WTC11 (cell line): ENCODE results near the gene IZUMO1. TPM values are rescaled to one million over a fixed set of nuclear protein-coding genes. Genes with fewer than 3 reads are reported as not detected.

Experiments used
- ATAC-seq: fragments of 200-7000 bp; cut with Tn5 transposase; 2 replicates; pipeline ENCODE4 v1.10.0; 2021; ENCODE audit warnings: mild to moderate bottlenecking, moderate library complexity
- CTCF ChIA-PET: fragments of 300-600 bp; sonication (Branson Sonifier 250); formaldehyde crosslinking; loops from one replicate; lab custom pipeline; 2021; ENCODE audit warnings: antibody characterized with exemption; lab: Charles Lee
- POLR2A ChIA-PET: fragments of 350-600 bp; sonication (Branson Sonifier 250); formaldehyde crosslinking; loops from one replicate; lab custom pipeline; 2021; ENCODE audit warnings: antibody characterized with exemption; lab: Charles Lee
- DNase-seq: peaks from one replicate; pipeline ENCODE4 v3.0.0; 2021; ENCODE audit warnings: low spot score
- H3K27ac Mint-ChIP-seq: 2 replicates; pipeline ENCODE4 v1.8.0; 2021; ENCODE audit warnings: mixed read lengths
- H3K27me3 Mint-ChIP-seq: 2 replicates; pipeline ENCODE4 v1.8.0; 2021; ENCODE audit warnings: low read depth, mild to moderate bottlenecking, moderate library complexity, mixed read lengths
- H3K36me3 Mint-ChIP-seq: 2 replicates; pipeline ENCODE4 v1.8.0; 2021; ENCODE audit warnings: mixed read lengths
- H3K4me1 Mint-ChIP-seq: 2 replicates; pipeline ENCODE4 v1.8.0; 2022; ENCODE audit warnings: mixed read lengths
- H3K4me3 Mint-ChIP-seq: 2 replicates; pipeline ENCODE4 v1.8.0; 2021; ENCODE audit warnings: mild to moderate bottlenecking, moderate library complexity, mixed read lengths
- H3K9me3 Mint-ChIP-seq: 2 replicates; pipeline ENCODE4 v1.8.0; 2021; ENCODE audit warnings: mixed read lengths
- CREM ChIP-seq: sonication (generic); formaldehyde crosslinking; IDR thresholded peaks from 2 replicates; pipeline ENCODE4 v1.8.1; 2022; ENCODE audit warnings: mild to moderate bottlenecking, missing genetic modification reagents, moderate library complexity
- GTF2I ChIP-seq: fragments of 250-450 bp; sonication (Bioruptor Pico); conservative IDR thresholded peaks from 2 replicates; pipeline ENCODE4 v1.4.0; 2021; ENCODE audit warnings: mild to moderate bottlenecking
- HMGA2 ChIP-seq: fragments of 250-450 bp; sonication (Bioruptor Pico); IDR thresholded peaks from 2 replicates; pipeline ENCODE4 v1.4.0; 2021; ENCODE audit warnings: mild to moderate bottlenecking, moderate library complexity
- IRF2 ChIP-seq: sonication (generic); formaldehyde crosslinking; IDR thresholded peaks from 2 replicates; pipeline ENCODE4 v1.8.0; 2022; ENCODE audit warnings: low read depth, missing genetic modification reagents, borderline replicate concordance
- JUN ChIP-seq: sonication (generic); formaldehyde crosslinking; IDR thresholded peaks from 2 replicates; pipeline ENCODE4 v1.8.0; 2023; ENCODE audit warnings: mild to moderate bottlenecking, missing genetic modification reagents
- NFE2L1 ChIP-seq: sonication (generic); formaldehyde crosslinking; IDR thresholded peaks from 2 replicates; pipeline ENCODE4 v1.8.1; 2023; ENCODE audit warnings: missing genetic modification reagents
- NFYB ChIP-seq: sonication (generic); formaldehyde crosslinking; conservative IDR thresholded peaks from 2 replicates; pipeline ENCODE4 v1.8.0; 2022; ENCODE audit warnings: low read depth, missing genetic modification reagents
- NR1H2 ChIP-seq: sonication (generic); formaldehyde crosslinking; IDR thresholded peaks from 2 replicates; pipeline ENCODE4 v1.9.0; 2021; ENCODE audit warnings: mild to moderate bottlenecking, moderate library complexity, missing genetic modification reagents
- NR2C2 ChIP-seq: sonication (generic); formaldehyde crosslinking; IDR thresholded peaks from 2 replicates; pipeline ENCODE4 v1.8.0; 2022; ENCODE audit warnings: mild to moderate bottlenecking, missing genetic modification reagents
- NR3C1 ChIP-seq: sonication (generic); formaldehyde crosslinking; conservative IDR thresholded peaks from 2 replicates; pipeline ENCODE4 v1.8.1; 2023; ENCODE audit warnings: low read depth, mild to moderate bottlenecking, missing genetic modification reagents
- SMAD4 ChIP-seq: sonication (generic); formaldehyde crosslinking; IDR thresholded peaks from 2 replicates; pipeline ENCODE4 v1.8.0; 2022; ENCODE audit warnings: mild to moderate bottlenecking, missing genetic modification reagents
- TEAD1 ChIP-seq: sonication (generic); formaldehyde crosslinking; IDR thresholded peaks from 2 replicates; pipeline ENCODE4 v1.8.0; 2022; ENCODE audit warnings: mild to moderate bottlenecking, missing genetic modification reagents
- ZNF263 ChIP-seq: sonication (generic); formaldehyde crosslinking; IDR thresholded peaks from 2 replicates; pipeline ENCODE4 v1.8.1; 2022; ENCODE audit warnings: low read depth, mild to moderate bottlenecking, moderate library complexity, missing genetic modification reagents
- ZNF317 ChIP-seq: sonication (generic); formaldehyde crosslinking; IDR thresholded peaks from 2 replicates; pipeline ENCODE4 v1.8.1; 2023; ENCODE audit warnings: low read depth, mild to moderate bottlenecking, moderate library complexity, missing genetic modification reagents, borderline replicate concordance
- ZNF671 ChIP-seq: fragments of 250-450 bp; sonication (Bioruptor Pico); IDR thresholded peaks from 2 replicates; pipeline ENCODE4 v1.8.0; 2021; ENCODE audit warnings: mild to moderate bottlenecking
- total RNA-seq: library from RNA; stranded (reverse); gene quantifications from 3 replicates; pipeline ENCODE4 v1.2.3, GENCODE V29; 2021
- TF ChIP-seq, protein P1 (sequence below): sonication (generic); formaldehyde crosslinking; IDR thresholded peaks from 2 replicates; pipeline ENCODE4 v1.8.0; 2022; ENCODE audit warnings: mild to moderate bottlenecking, missing genetic modification reagents
- TF ChIP-seq, protein P2 (sequence below): sonication (generic); formaldehyde crosslinking; IDR thresholded peaks from 2 replicates; pipeline ENCODE4 v1.8.1; 2022; ENCODE audit warnings: missing genetic modification reagents, borderline replicate concordance
- TF ChIP-seq, protein P3 (sequence below): sonication (generic); formaldehyde crosslinking; IDR thresholded peaks from 2 replicates; pipeline ENCODE4 v1.8.0; 2022; ENCODE audit warnings: mild to moderate bottlenecking, missing genetic modification reagents
- TF ChIP-seq, protein P4 (sequence below): sonication (generic); formaldehyde crosslinking; IDR thresholded peaks from 2 replicates; pipeline ENCODE4 v1.8.0; 2022; ENCODE audit warnings: missing genetic modification reagents
- TF ChIP-seq, protein P5 (sequence below): sonication (generic); formaldehyde crosslinking; IDR thresholded peaks from 2 replicates; pipeline ENCODE4 v1.8.0; 2022; ENCODE audit warnings: mild to moderate bottlenecking, missing genetic modification reagents

Gene IZUMO1
- total RNA-seq, 1 experiment from 2014 or later, result 2.2 TPM

DNA sequence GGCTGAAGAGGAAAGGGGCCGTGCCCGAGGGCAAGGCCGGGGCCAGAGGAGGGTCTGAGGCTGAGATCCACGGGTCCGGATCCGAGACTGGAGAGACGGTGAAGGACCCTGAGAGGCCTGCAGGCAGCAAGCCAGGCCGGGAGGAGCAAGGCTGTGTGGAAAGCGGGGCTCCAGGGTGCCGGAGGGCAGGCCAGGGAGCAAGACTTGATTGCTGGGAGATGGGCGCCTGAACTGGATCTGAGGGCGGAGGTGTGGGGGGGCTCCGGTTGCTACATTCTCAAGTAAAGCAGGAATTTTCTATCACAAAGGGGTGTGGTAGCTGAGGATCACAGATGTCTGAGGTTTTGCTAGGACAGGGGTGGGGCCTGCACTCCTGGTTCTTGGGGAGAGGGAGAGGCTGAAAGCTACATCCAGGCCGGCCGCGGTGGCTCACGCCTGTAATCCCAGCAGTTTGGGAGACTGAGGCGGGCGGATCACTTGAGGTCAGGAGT is 31.0 kb downstream of the IZUMO1 start (continued):
- no peak for TF ChIP-seq NR3C1 (CRISPR knock-in tag)

DNA sequence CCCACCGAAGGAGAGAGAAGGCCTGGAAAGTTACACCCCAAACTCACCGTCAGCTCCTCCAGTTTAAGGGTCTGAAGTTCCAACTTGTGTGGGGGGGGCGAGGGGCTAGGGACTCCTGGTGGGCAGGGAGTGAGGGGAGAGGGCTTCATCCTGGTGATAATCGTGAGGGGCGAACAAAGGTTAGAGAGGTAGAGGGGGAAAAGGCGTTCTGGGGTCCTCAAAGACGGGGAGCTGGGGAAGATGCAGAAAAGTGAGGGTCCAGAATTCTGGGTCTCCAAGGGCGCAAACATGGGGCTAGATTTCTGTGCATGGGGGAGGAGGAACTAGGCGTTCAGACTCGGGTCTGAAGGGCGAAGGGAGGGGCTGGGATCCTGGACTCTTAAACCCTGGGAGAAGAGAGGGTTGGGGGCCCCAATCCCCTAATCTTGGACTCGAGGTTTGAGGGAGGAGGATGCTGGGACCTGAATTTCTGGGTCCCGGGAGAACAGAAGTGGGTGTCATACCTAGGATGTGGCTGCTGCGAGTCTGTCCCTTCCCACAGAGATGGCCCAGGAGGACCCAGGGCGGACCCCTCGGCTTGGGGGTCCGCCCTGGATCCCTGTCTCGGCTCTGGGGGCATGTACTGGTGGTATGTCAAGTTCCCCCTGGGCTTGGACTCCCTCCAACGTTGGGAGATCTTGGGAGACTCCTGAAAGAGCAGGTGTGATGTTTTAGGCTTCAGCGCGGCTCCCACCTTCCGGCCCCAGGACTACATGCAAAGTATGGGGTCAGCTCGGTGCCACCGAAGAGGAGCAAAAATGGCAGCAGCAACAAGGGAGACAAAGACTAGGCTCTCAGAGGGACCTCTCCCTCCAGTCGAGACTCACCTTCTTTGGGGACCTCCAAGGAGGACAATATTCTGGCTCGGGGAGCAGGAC is 31.7 kb downstream of the IZUMO1 start:
- peaks cover 38% of the 10 kb centered on the region for H3K4me1 Mint-ChIP-seq
- ATAC-seq (no peak), DNase-seq (peak; percentile 24)
- 0 out of 2 replicates have a peak overlapping the region, but pooled peaks have one; percentile 32 for H3K27ac Mint-ChIP-seq
- ChIA-PET POLR2A (interaction anchor here (1.1 to 2.3 kb wide), 3 partner anchors 10 to 32 kb away, joined by 3 to 20 read pairs (median 4); partner anchors contain the start of genes FUT2 and IZUMO1), CTCF (interaction anchor here (1.1 to 4.7 kb wide), 11 partner anchors 10 to 256 kb away, joined by 3 to 51 read pairs (median 7); partner anchors contain the start of genes CA11, FUT2 and RASIP1)
- TF ChIP-seq, protein P1, sequence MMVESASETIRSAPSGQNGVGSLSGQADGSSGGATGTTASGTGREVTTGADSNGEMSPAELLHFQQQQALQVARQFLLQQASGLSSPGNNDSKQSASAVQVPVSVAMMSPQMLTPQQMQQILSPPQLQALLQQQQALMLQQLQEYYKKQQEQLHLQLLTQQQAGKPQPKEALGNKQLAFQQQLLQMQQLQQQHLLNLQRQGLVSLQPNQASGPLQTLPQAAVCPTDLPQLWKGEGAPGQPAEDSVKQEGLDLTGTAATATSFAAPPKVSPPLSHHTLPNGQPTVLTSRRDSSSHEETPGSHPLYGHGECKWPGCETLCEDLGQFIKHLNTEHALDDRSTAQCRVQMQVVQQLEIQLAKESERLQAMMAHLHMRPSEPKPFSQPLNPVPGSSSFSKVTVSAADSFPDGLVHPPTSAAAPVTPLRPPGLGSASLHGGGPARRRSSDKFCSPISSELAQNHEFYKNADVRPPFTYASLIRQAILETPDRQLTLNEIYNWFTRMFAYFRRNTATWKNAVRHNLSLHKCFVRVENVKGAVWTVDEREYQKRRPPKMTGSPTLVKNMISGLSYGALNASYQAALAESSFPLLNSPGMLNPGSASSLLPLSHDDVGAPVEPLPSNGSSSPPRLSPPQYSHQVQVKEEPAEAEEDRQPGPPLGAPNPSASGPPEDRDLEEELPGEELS (CRISPR knock-in tag), result no peak
- 0 out of 2 replicates have a peak, but pooled peaks have one; percentile 29 for TF ChIP-seq ZNF671 (CRISPR knock-in tag)
- peaks cover 14% of the 10 kb centered on the region for H3K36me3 Mint-ChIP-seq
- peak overlapping the region; percentile 79 for H3K4me3 Mint-ChIP-seq
- peaks cover 7% of the 10 kb centered on the region for H3K9me3 Mint-ChIP-seq
- H3K27me3 Mint-ChIP-seq, result peaks cover 3% of the 10 kb centered on the region; the same call in 1 of the 2 replicates

DNA sequence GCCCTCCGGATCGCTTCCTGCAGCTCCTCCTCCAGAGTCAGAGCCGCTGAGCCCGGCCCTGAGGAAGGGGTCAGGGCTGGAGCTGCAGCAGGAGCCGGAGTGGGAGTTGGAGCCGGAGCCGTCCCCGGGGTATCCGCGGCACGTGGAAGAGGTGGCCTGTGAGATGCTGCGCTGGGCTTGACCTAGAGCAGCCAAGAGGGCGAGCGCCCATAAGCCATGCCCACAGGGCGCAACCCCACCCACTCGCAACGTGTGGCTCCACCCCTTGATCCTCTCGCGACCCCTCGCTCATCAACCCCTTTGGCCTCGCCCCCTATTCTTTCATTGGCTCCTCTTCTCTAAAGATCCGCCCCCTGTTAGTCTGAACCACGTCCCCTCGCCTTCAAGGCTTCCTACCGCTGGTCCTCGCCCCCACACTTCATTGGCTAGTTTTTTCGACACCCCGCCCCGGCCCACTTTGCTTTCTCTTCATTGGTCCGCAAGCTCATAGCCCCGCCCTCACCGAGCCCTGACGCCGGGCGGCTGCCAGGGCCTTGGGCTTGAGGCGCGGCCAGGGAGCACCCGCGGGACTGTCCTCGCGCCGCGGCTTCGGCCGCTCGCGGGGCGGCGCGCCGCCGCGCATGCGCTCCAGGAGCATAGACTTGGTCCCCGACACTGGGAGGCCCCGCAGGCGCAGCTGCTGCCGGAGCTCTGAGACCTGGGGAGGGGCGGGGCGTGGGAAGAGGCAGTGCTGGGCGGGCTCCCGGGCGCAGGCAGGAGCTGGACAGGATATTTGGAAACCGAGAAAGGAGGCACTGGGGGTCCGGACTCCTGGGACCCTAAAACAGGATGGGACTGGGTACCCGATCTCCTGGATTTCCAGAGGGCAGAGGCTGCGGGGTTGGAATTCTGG is 32.6 kb downstream of the IZUMO1 start:
- ATAC-seq, result peak; percentile 88
- POLR2A ChIA-PET, result interaction anchor here (1.1 to 2.3 kb wide), 3 partner anchors 18 to 33 kb away, joined by 4 to 20 read pairs (median 7); partner anchors contain the start of genes FUT2 and IZUMO1
- no peak for TF ChIP-seq NR3C1 (CRISPR knock-in tag)
- TF ChIP-seq IRF2 (CRISPR knock-in tag), result no peak
- no peak for TF ChIP-seq NR1H2 (CRISPR knock-in tag)
- peak; percentile 84 for TF ChIP-seq ZNF263
- TF ChIP-seq, protein P2, sequence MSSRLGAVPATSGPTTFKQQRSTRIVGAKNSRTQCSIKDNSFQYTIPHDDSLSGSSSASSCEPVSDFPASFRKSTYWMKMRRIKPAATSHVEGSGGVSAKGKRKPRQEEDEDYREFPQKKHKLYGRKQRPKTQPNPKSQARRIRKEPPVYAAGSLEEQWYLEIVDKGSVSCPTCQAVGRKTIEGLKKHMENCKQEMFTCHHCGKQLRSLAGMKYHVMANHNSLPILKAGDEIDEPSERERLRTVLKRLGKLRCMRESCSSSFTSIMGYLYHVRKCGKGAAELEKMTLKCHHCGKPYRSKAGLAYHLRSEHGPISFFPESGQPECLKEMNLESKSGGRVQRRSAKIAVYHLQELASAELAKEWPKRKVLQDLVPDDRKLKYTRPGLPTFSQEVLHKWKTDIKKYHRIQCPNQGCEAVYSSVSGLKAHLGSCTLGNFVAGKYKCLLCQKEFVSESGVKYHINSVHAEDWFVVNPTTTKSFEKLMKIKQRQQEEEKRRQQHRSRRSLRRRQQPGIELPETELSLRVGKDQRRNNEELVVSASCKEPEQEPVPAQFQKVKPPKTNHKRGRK (CRISPR knock-in tag), result no peak
- TF ChIP-seq, protein P3, sequence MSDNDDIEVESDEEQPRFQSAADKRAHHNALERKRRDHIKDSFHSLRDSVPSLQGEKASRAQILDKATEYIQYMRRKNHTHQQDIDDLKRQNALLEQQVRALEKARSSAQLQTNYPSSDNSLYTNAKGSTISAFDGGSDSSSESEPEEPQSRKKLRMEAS, result peak; percentile 17; the same call in 1 of the 2 replicates
- no peak for TF ChIP-seq ZNF317 (CRISPR knock-in tag)
- TF ChIP-seq SMAD4, result no peak
- TF ChIP-seq NR2C2 (CRISPR knock-in tag), result no peak
- TF ChIP-seq GTF2I, result no peak
- no peak for TF ChIP-seq HMGA2 (CRISPR knock-in tag)
- peak; percentile 86 for TF ChIP-seq NFYB (CRISPR knock-in tag)
- TF ChIP-seq, protein P4, sequence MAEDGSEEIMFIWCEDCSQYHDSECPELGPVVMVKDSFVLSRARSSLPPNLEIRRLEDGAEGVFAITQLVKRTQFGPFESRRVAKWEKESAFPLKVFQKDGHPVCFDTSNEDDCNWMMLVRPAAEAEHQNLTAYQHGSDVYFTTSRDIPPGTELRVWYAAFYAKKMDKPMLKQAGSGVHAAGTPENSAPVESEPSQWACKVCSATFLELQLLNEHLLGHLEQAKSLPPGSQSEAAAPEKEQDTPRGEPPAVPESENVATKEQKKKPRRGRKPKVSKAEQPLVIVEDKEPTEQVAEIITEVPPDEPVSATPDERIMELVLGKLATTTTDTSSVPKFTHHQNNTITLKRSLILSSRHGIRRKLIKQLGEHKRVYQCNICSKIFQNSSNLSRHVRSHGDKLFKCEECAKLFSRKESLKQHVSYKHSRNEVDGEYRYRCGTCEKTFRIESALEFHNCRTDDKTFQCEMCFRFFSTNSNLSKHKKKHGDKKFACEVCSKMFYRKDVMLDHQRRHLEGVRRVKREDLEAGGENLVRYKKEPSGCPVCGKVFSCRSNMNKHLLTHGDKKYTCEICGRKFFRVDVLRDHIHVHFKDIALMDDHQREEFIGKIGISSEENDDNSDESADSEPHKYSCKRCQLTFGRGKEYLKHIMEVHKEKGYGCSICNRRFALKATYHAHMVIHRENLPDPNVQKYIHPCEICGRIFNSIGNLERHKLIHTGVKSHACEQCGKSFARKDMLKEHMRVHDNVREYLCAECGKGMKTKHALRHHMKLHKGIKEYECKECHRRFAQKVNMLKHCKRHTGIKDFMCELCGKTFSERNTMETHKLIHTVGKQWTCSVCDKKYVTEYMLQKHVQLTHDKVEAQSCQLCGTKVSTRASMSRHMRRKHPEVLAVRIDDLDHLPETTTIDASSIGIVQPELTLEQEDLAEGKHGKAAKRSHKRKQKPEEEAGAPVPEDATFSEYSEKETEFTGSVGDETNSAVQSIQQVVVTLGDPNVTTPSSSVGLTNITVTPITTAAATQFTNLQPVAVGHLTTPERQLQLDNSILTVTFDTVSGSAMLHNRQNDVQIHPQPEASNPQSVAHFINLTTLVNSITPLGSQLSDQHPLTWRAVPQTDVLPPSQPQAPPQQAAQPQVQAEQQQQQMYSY (CRISPR knock-in tag), result peak; percentile 88
- peak; percentile 55; the same call in 1 of the 2 replicates for TF ChIP-seq CREM (CRISPR knock-in tag)
- TF ChIP-seq NFE2L1 (CRISPR knock-in tag), result peak; percentile 49; the same call in 1 of the 2 replicates
- TF ChIP-seq TEAD1 (CRISPR knock-in tag), result peak; percentile 10; the same call in 1 of the 2 replicates
- no peak for TF ChIP-seq JUN (CRISPR knock-in tag)
- TF ChIP-seq, protein P5, sequence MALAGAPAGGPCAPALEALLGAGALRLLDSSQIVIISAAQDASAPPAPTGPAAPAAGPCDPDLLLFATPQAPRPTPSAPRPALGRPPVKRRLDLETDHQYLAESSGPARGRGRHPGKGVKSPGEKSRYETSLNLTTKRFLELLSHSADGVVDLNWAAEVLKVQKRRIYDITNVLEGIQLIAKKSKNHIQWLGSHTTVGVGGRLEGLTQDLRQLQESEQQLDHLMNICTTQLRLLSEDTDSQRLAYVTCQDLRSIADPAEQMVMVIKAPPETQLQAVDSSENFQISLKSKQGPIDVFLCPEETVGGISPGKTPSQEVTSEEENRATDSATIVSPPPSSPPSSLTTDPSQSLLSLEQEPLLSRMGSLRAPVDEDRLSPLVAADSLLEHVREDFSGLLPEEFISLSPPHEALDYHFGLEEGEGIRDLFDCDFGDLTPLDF (CRISPR knock-in tag), result no peak

More for the DNA sequence above, 32.6 kb downstream of the IZUMO1 start:
- CTCF ChIA-PET, result interaction anchor here (0.9 to 4.7 kb wide), 15 partner anchors 9 to 257 kb away, joined by 3 to 51 read pairs (median 7); partner anchors contain the start of genes CA11, FUT2 and RASIP1
- Mint-ChIP-seq H3K4me3 (peak overlapping the region; percentile 86), H3K36me3 (peaks cover 14% of the 10 kb centered on the region), H3K9me3 (peaks cover 7% of the 10 kb centered on the region), H3K4me1 (peaks cover 32% of the 10 kb centered on the region), H3K27me3 (peaks cover 3% of the 10 kb centered on the region; the same call in 1 of the 2 replicates), H3K27ac (no peak overlapping the region)
- DNase-seq, result peak; percentile 99
